ENCODE data around the gene SORCS2. TPM values are rescaled to one million over a fixed set of nuclear protein-coding genes. Genes with fewer than 3 reads are reported as not detected.

Gene SORCS2
- total RNA-seq, 1 donor from 2014 or later: 13.8 TPM

DNA sequence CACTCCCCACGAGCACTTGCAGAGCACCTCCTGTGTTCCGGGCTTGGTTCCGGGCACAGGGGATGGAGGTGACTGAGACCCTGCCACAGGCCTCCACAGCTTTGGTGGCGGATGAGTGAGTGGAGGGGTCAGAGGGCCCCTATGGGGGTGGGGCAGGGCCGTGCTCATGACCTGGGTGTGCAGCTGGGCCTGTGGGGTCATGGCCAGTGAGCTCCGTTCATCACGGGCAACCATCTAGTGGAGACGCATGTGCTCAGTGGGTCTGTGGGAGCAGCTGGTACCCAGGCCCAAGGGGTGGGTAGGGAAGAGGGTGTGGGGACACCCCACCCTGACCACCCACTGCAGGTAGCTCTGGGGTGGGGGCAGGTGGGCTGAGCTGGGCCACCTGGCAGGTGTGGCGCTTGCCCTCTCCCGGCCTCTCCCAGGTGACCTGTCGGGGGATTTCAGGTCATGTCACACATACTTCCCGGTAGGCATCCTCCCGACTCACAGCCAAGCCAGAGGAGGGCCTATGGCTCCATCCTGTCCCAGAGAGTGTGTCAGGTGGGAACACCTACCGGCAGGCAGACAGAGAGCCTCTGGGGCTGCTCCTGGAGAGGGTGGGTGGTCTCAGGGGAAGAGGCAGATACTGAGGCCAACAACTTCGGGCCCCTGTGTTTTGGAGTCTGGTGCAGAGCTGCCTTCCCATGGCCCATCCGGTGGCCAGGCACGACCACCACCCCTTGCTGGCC, 238.8 kb downstream of the SORCS2 start:
- no peak overlapping the region for H3K27ac Mint-ChIP-seq (ENCODE audit: unreplicated experiment)
- Histone ChIP-seq H3K36me3 (ENCODE audit: insufficient read depth, low read length) (no peaks in the 10 kb centered on the region), H3K4me2 (ENCODE audit: low read length) (no peak overlapping the region)

GRCh38 chr4:7431696-7432530, 239.6 kb downstream of the SORCS2 start:
- Histone ChIP-seq H3K27me3 (ENCODE audit: insufficient read depth, low read length) (peaks cover 3% of the 10 kb centered on the region), H3K4me1 (ENCODE audit: insufficient read depth, low read length) (no peaks in the 10 kb centered on the region), H2AFZ (ENCODE audit: low read depth, low read length) (no peak overlapping the region), H3K9me3 (ENCODE audit: insufficient read depth, low read depth, low read length) (no peaks in the 10 kb centered on the region), H3K4me3 (ENCODE audit: insufficient read depth, low read depth, low read length) (no peak overlapping the region), H4K20me1 (ENCODE audit: insufficient read depth, low read length) (peaks cover 47% of the 10 kb centered on the region), H3K27ac (ENCODE audit: low read depth, low read length) (no peak overlapping the region), H3K79me2 (ENCODE audit: insufficient read depth, low read length) (no peaks in the 10 kb centered on the region), H3K9ac (ENCODE audit: low read length) (no peak overlapping the region), H3K36me3 (ENCODE audit: insufficient read depth, low read length) (no peaks in the 10 kb centered on the region), H3K4me2 (ENCODE audit: low read length) (no peak overlapping the region)
- Mint-ChIP-seq H3K36me3 (ENCODE audit: low read depth, unreplicated experiment) (no peaks in the 10 kb centered on the region), H3K27ac (ENCODE audit: unreplicated experiment) (no peak overlapping the region), H3K4me1 (ENCODE audit: low read depth, unreplicated experiment) (peaks cover 23% of the 10 kb centered on the region), H3K27me3 (ENCODE audit: low read depth, unreplicated experiment) (peaks cover 30% of the 10 kb centered on the region), H3K9me3 (ENCODE audit: unreplicated experiment) (no peaks in the 10 kb centered on the region), H3K4me3 (ENCODE audit: unreplicated experiment) (no peak overlapping the region)
- no peak for FAIRE-seq
- TF ChIP-seq EZH2 (IDR thresholded peaks at IDR 0.05; ENCODE audit: insufficient read depth, low read length) (no peak), CTCF (IDR thresholded peaks at IDR 0.05; ENCODE audit: insufficient read depth, low read depth, low read length) (no peak)
- DNase-seq (ENCODE audit: low read depth): no peak

More for the DNA sequence above, 238.8 kb downstream of the SORCS2 start:
- Histone ChIP-seq H3K9me3 (ENCODE audit: insufficient read depth, low read depth, low read length) (no peaks in the 10 kb centered on the region), H3K27me3 (ENCODE audit: insufficient read depth, low read length) (peaks cover 3% of the 10 kb centered on the region), H3K9ac (ENCODE audit: low read length) (no peak overlapping the region), H3K4me1 (ENCODE audit: insufficient read depth, low read length) (no peaks in the 10 kb centered on the region), H3K4me3 (ENCODE audit: insufficient read depth, low read depth, low read length) (no peak overlapping the region), H2AFZ (ENCODE audit: low read depth, low read length) (no peak overlapping the region), H3K79me2 (ENCODE audit: insufficient read depth, low read length) (no peaks in the 10 kb centered on the region), H4K20me1 (ENCODE audit: insufficient read depth, low read length) (peaks cover 47% of the 10 kb centered on the region), H3K27ac (ENCODE audit: low read depth, low read length) (no peak overlapping the region)
- Mint-ChIP-seq H3K4me1 (ENCODE audit: low read depth, unreplicated experiment) (peaks cover 23% of the 10 kb centered on the region), H3K4me3 (ENCODE audit: unreplicated experiment) (no peak overlapping the region), H3K27me3 (ENCODE audit: low read depth, unreplicated experiment) (peaks cover 30% of the 10 kb centered on the region), H3K9me3 (ENCODE audit: unreplicated experiment) (no peaks in the 10 kb centered on the region), H3K36me3 (ENCODE audit: low read depth, unreplicated experiment) (no peaks in the 10 kb centered on the region)
- DNase-seq (ENCODE audit: low read depth): no peak
- no peak for FAIRE-seq
- no peak for TF ChIP-seq EZH2 (IDR thresholded peaks at IDR 0.05; ENCODE audit: insufficient read depth, low read length)

DNA sequence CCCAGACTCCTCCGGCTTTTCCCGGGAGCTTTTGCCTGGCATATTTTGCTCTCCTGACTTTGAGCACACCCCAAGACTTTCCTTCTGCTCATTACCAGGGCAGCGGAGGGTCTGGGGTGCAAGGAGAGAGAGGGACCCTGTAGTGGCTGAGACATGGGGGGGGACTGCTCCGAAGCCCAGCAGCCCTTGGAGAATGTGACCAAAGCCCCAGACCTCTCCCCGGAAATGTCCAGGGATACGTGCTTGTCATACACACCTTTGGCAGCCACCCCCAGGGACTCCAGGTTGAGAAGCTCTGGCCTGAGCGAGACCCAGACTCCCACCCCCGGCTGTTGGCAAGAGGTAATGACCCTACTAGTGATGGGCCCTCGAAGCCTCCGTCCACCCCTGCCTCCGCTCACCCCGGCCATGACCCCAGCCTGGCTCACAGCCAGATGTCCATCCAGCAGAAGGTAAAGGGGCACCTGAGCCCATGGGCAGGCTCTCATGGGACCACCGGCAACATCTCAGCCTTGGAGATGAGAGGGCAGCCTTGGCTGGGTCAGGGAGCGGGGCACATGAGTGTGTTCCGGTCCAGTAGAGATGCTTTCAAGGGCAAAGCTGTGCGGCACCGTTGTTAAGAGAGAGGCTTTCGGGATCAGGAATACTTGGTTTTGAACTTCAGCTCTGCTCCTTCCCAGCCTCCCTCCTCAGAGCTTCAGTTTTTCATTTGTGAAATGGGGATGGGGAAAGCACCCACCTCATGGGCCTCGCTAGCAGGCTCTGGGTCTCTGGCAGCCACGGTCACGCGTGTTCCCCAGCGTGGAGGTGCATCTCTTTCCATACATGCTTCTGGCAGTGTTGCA, 240.4 kb downstream of the SORCS2 start:
- no peaks in the 10 kb centered on the region for H3K4me1 ChIP-seq (ENCODE audit: insufficient read depth, low read length)
- no peak for DNase-seq (ENCODE audit: low read depth)
- no peak overlapping the region for H3K27ac ChIP-seq (ENCODE audit: low read depth, low read length)
- peaks cover 47% of the 10 kb centered on the region for H4K20me1 ChIP-seq (ENCODE audit: insufficient read depth, low read length)
- no peaks in the 10 kb centered on the region for H3K9me3 ChIP-seq (ENCODE audit: insufficient read depth, low read depth, low read length)
- Mint-ChIP-seq H3K9me3 (ENCODE audit: unreplicated experiment) (no peaks in the 10 kb centered on the region), H3K36me3 (ENCODE audit: low read depth, unreplicated experiment) (no peaks in the 10 kb centered on the region), H3K4me3 (ENCODE audit: unreplicated experiment) (no peak overlapping the region), H3K4me1 (ENCODE audit: low read depth, unreplicated experiment) (peaks cover 21% of the 10 kb centered on the region), H3K27me3 (ENCODE audit: low read depth, unreplicated experiment) (peaks cover 29% of the 10 kb centered on the region), H3K27ac (ENCODE audit: unreplicated experiment) (no peak overlapping the region)
- no peak overlapping the region for H2AFZ ChIP-seq (ENCODE audit: low read depth, low read length)
- H3K9ac ChIP-seq (ENCODE audit: low read length): no peak overlapping the region
- no peaks in the 10 kb centered on the region for H3K79me2 ChIP-seq (ENCODE audit: insufficient read depth, low read length)
- no peak for FAIRE-seq
- no peaks in the 10 kb centered on the region for H3K36me3 ChIP-seq (ENCODE audit: insufficient read depth, low read length)
- no peak overlapping the region for H3K4me3 ChIP-seq (ENCODE audit: insufficient read depth, low read depth, low read length)
- peaks cover 3% of the 10 kb centered on the region for H3K27me3 ChIP-seq (ENCODE audit: insufficient read depth, low read length)
- TF ChIP-seq CTCF (IDR thresholded peaks at IDR 0.05; ENCODE audit: insufficient read depth, low read depth, low read length) (no peak), EZH2 (IDR thresholded peaks at IDR 0.05; ENCODE audit: insufficient read depth, low read length) (no peak)
- no peak overlapping the region for H3K4me2 ChIP-seq (ENCODE audit: low read length)

Data from astrocyte (in vitro differentiated cells and primary cell).